H1 (cell line): ENCODE measurements around the gene VAPA. TPM values are rescaled to one million over a fixed set of nuclear protein-coding genes. Genes with fewer than 3 reads are reported as not detected.

Experiments used
- CTCF ChIA-PET: fragments of 300-600 bp; sonication (Branson Sonifier 250); formaldehyde crosslinking; loops from one replicate; lab custom pipeline; 2021; ENCODE audit not compliant: partially characterized antibody; lab: Charles Lee
- POLR2A ChIA-PET: fragments of 300-600 bp; sonication (Branson Sonifier 250); formaldehyde crosslinking; loops from one replicate; lab custom pipeline; 2021; ENCODE audit warnings: inconsistent platforms; ENCODE audit not compliant: partially characterized antibody; lab: Charles Lee
- DNase-seq, 2 experiments: peaks; one replicate each; pipeline versions ENCODE4 v3.0.0 to v3.0.0-alpha.2; 2010 to 2022; ENCODE audit warnings: low spot score in 2 of 2, low read depth in 1 of 2, mixed read lengths in 1 of 2
- FAIRE-seq: peaks from 2 replicates; lab custom pipeline; 2011; peaks lifted over from hg19 to GRCh38; lab: Jason Lieb, UNC
- H2AFZ ChIP-seq: 2 replicates; pipeline ENCODE4 v1.8.1; 2012; ENCODE audit warnings: low read length, inconsistent platforms
- H2AK5ac ChIP-seq: 2 replicates; pipeline ENCODE4 v1.6.1; 2013; ENCODE audit warnings: low read depth, low read length
- H2BK120ac ChIP-seq: replicated peaks from 2 replicates; pipeline ENCODE3; 2013; ENCODE audit warnings: low read depth, low read length, inconsistent platforms
- H2BK12ac ChIP-seq: 2 replicates; pipeline ENCODE4 v1.6.1; 2013; ENCODE audit warnings: low read depth, low read length
- H2BK15ac ChIP-seq: 2 replicates; pipeline ENCODE4 v1.6.1; 2013; ENCODE audit warnings: low read length
- H2BK20ac ChIP-seq: 2 replicates; pipeline ENCODE4 v1.6.1; 2013; ENCODE audit warnings: low read length
- H2BK5ac ChIP-seq: 2 replicates; pipeline ENCODE4 v1.6.1; 2013; ENCODE audit warnings: low read depth, low read length
- H3K14ac ChIP-seq: 2 replicates; pipeline ENCODE4 v1.6.1; 2013; ENCODE audit warnings: inconsistent platforms; ENCODE audit not compliant: insufficient read length
- H3K18ac ChIP-seq: 2 replicates; pipeline ENCODE4 v1.6.1; 2013; ENCODE audit warnings: low read length; ENCODE audit errors: extremely low read depth
- H3K23ac ChIP-seq: 2 replicates; pipeline ENCODE4 v1.6.1; 2013; ENCODE audit warnings: inconsistent platforms; ENCODE audit not compliant: insufficient read length
- H3K23me2 ChIP-seq: 2 replicates; pipeline ENCODE4 v1.6.1; 2013; ENCODE audit warnings: low read depth, low read length
- H3K27ac ChIP-seq: 2 replicates; pipeline ENCODE4 v1.6.1; 2011; ENCODE audit warnings: low read depth, low read length, inconsistent platforms
- H3K27me3 ChIP-seq, 4 experiments: replicated peaks in 1 of 4; 1 replicate in 1 of 4; 2 replicates in 3 of 4; pipeline versions ENCODE4 v1.6.1 to v1.8.1; 2011 to 2013; ENCODE audit warnings: low read length in 3 of 4, mild to moderate bottlenecking in 3 of 4, inconsistent platforms in 2 of 4, mixed read lengths in 2 of 4, moderate library complexity in 1 of 4; ENCODE audit not compliant: control insufficient read depth in 3 of 4, insufficient read depth in 3 of 4; ENCODE audit errors: extremely low read depth in 1 of 4
- H3K36me3 ChIP-seq, 4 experiments: 2 replicates each; pipeline versions ENCODE4 v1.6.1 to v1.8.1; 2011 to 2013; ENCODE audit warnings: mild to moderate bottlenecking in 4 of 4, low read length in 3 of 4, moderate library complexity in 2 of 4, control low read depth in 1 of 4, inconsistent platforms in 1 of 4; ENCODE audit not compliant: insufficient read depth in 4 of 4, control insufficient read depth in 2 of 4
- H3K4ac ChIP-seq: replicated peaks from 2 replicates; pipeline ENCODE3; 2013; ENCODE audit warnings: low read length, low read depth, mixed read lengths, inconsistent platforms; ENCODE audit not compliant: insufficient read length
- H3K4me1 ChIP-seq, 4 experiments: replicated peaks in 1 of 4; 1 replicate in 1 of 4; 2 replicates in 3 of 4; pipeline versions ENCODE4 v1.6.1 to v1.8.1; 2011 to 2013; ENCODE audit warnings: low read length in 3 of 4, inconsistent platforms in 2 of 4, mixed read lengths in 1 of 4; ENCODE audit not compliant: insufficient read depth in 4 of 4, control insufficient read depth in 3 of 4
- H3K4me2 ChIP-seq, 2 experiments: 2 replicates each; pipeline versions ENCODE4 v1.6.1 to v1.8.1; 2011 to 2013; ENCODE audit warnings: low read depth in 2 of 2, low read length in 2 of 2, control low read depth in 1 of 2, inconsistent platforms in 1 of 2, mild to moderate bottlenecking in 1 of 2; ENCODE audit not compliant: insufficient read depth in 1 of 2
- H3K4me3 ChIP-seq, 4 experiments: fragments of 200-600, 300-600 bp in 1 of 4; sonication (generic), shearing (Covaris generic), sonication (Bioruptor Twin) in 1 of 4; 2 replicates each; pipeline versions ENCODE4 v1.5.1 to v1.8.1; 2011 to 2016; ENCODE audit warnings: low read length in 4 of 4, low read depth in 3 of 4, control low read depth in 2 of 4, inconsistent platforms in 2 of 4, mild to moderate bottlenecking in 2 of 4, mixed read lengths in 1 of 4, moderate library complexity in 1 of 4; ENCODE audit not compliant: insufficient read depth in 2 of 4; ENCODE audit errors: extremely low read depth in 1 of 4
- H3K56ac ChIP-seq: replicated peaks from 2 replicates; pipeline ENCODE3; 2013; ENCODE audit warnings: low read depth, mild to moderate bottlenecking, mixed read lengths, low read length, inconsistent platforms; ENCODE audit not compliant: insufficient read length
- H3K79me1 ChIP-seq: 2 replicates; pipeline ENCODE4 v1.6.1; 2013; ENCODE audit warnings: low read depth, low read length, control low read depth
- H3K79me2 ChIP-seq, 2 experiments: 2 replicates each; pipeline versions ENCODE4 v1.6.1 to v1.8.1; 2012 to 2013; ENCODE audit warnings: low read length in 2 of 2, mild to moderate bottlenecking in 2 of 2, inconsistent platforms in 1 of 2; ENCODE audit not compliant: insufficient read depth in 2 of 2, control insufficient read depth in 1 of 2
- H3K9ac ChIP-seq, 4 experiments: replicated peaks in 1 of 4; 1 replicate in 1 of 4; 2 replicates in 3 of 4; pipeline versions ENCODE4 v1.6.1 to v1.8.1; 2011 to 2013; ENCODE audit warnings: low read depth in 3 of 4, low read length in 3 of 4, control low read depth in 2 of 4, mild to moderate bottlenecking in 2 of 4, moderate library complexity in 2 of 4, inconsistent platforms in 1 of 4; ENCODE audit errors: extremely low read depth in 1 of 4
- H3K9me3 ChIP-seq, 2 experiments: 2 replicates each; pipeline versions ENCODE4 v1.6.1 to v1.8.1; 2012 to 2013; ENCODE audit warnings: mild to moderate bottlenecking in 2 of 2, moderate library complexity in 2 of 2, control low read depth in 1 of 2, inconsistent platforms in 1 of 2, low read depth in 1 of 2, low read length in 1 of 2, mixed read lengths in 1 of 2; ENCODE audit not compliant: insufficient read depth in 2 of 2
- H4K20me1 ChIP-seq, 2 experiments: replicated peaks in 1 of 2; 2 replicates each; pipeline versions ENCODE3 to v1.8.1; 2011 to 2013; ENCODE audit warnings: inconsistent platforms in 2 of 2, low read length in 2 of 2, mild to moderate bottlenecking in 1 of 2; ENCODE audit not compliant: insufficient read depth in 2 of 2, control insufficient read depth in 1 of 2
- H4K5ac ChIP-seq: 2 replicates; pipeline ENCODE4 v1.6.1; 2013; ENCODE audit warnings: low read length, low read depth, mixed read lengths, inconsistent platforms; ENCODE audit not compliant: insufficient read length
- H4K8ac ChIP-seq: 2 replicates; pipeline ENCODE4 v1.8.0; 2013; ENCODE audit warnings: mild to moderate bottlenecking, moderate library complexity, low read length, inconsistent platforms; ENCODE audit not compliant: insufficient read depth; ENCODE audit errors: extremely low read depth
- H4K91ac ChIP-seq: replicated peaks from 2 replicates; pipeline ENCODE3; 2013; ENCODE audit warnings: low read length, mixed read lengths, inconsistent platforms; ENCODE audit not compliant: insufficient read length
- CHD1 ChIP-seq: IDR thresholded peaks from 2 replicates; pipeline ENCODE4 v1.6.1; 2012; ENCODE audit warnings: low read depth, low read length, improper control_type of control experiment
- EP300 ChIP-seq, 2 experiments: IDR thresholded peaks; 1 replicate in 1 of 2; 2 replicates in 1 of 2; pipeline ENCODE4 v1.6.1; 2011 to 2012; ENCODE audit warnings: low read depth in 2 of 2, low read length in 2 of 2, mild to moderate bottlenecking in 2 of 2, borderline replicate concordance in 1 of 2, inconsistent platforms in 1 of 2, moderate library complexity in 1 of 2
- POLR2A ChIP-seq, 2 experiments: IDR thresholded peaks; 1 replicate in 1 of 2; 2 replicates in 1 of 2; pipeline ENCODE4 v1.6.1; 2011; ENCODE audit warnings: low read depth in 2 of 2, low read length in 2 of 2, mild to moderate bottlenecking in 2 of 2; ENCODE audit errors: control extremely low read depth in 1 of 2
- POU5F1 ChIP-seq: IDR thresholded peaks from 2 replicates; pipeline ENCODE4 v1.6.1; 2011; ENCODE audit warnings: low read depth, mild to moderate bottlenecking, low read length, moderate library complexity
- RAD21 ChIP-seq, 2 experiments: IDR thresholded peaks in 1 of 2; conservative IDR thresholded peaks in 1 of 2; 2 replicates each; pipeline ENCODE4 v1.6.1; 2011; ENCODE audit warnings: low read depth in 2 of 2, low read length in 2 of 2, improper control_type of control experiment in 1 of 2, inconsistent platforms in 1 of 2, mild to moderate bottlenecking in 1 of 2, moderate library complexity in 1 of 2
- RBBP5 ChIP-seq: IDR thresholded peaks from 2 replicates; pipeline ENCODE4 v1.7.1; 2012; ENCODE audit warnings: low read depth, mild to moderate bottlenecking, inconsistent platforms, low read length, moderate library complexity, borderline replicate concordance
- SIN3A ChIP-seq, 2 experiments: IDR thresholded peaks in 1 of 2; conservative IDR thresholded peaks in 1 of 2; 2 replicates each; pipeline ENCODE4 v1.6.1; 2011 to 2012; ENCODE audit warnings: low read length in 2 of 2, improper control_type of control experiment in 1 of 2, low read depth in 1 of 2, mild to moderate bottlenecking in 1 of 2
- SIRT6 ChIP-seq: IDR thresholded peaks from one replicate; pipeline ENCODE4 v1.7.1; 2012; ENCODE audit warnings: low read length, inconsistent platforms
- SUZ12 ChIP-seq: fragments of 200-600 bp; sonication (generic); IDR thresholded peaks from 2 replicates; pipeline ENCODE4 v1.6.1; 2012; ENCODE audit warnings: mild to moderate bottlenecking, inconsistent platforms, low read length, moderate library complexity, mixed read lengths
- TAF7 ChIP-seq: optimal IDR thresholded peaks from 2 replicates; pipeline ENCODE3; 2011; ENCODE audit warnings: low read depth, mild to moderate bottlenecking, inconsistent platforms, low read length, moderate library complexity, borderline replicate concordance
- TEAD4 ChIP-seq: IDR thresholded peaks from 2 replicates; pipeline ENCODE4 v1.6.1; 2012; ENCODE audit warnings: low read depth, low read length, inconsistent platforms, mixed read lengths
- WGBS, 2 experiments: shearing (Covaris generic) in 1 of 2; methylation state at CpG; one replicate each; pipeline versions ENCODE4 v1.1.6 to v1.1.7; 2013 to 2015; ENCODE audit warnings: low lambda C conversion rate in 2 of 2, mixed read lengths in 2 of 2, inconsistent platforms in 1 of 2, low coverage in 1 of 2, missing lambda C conversion rate in 1 of 2; ENCODE audit not compliant: insufficient replicate concordance in 2 of 2, insufficient coverage in 1 of 2, insufficient read length in 1 of 2; ENCODE audit errors: extremely low coverage in 1 of 2, missing lambda C conversion rate in 1 of 2; 5-methylcytosine and 5-hydroxymethylcytosine counted together
- polyA plus RNA-seq, 7 experiments: library from polyadenylated mRNA; depleted of rRNA in 3 of 7; stranded (reverse) in 5 of 7; unstranded in 2 of 7; fragments of >200 nt in 5 of 7; fragments of 200-250 nt in 2 of 7; gene quantifications; 1 replicate in 5 of 7; 2 replicates in 1 of 7; 4 replicates in 1 of 7; pipeline versions ENCODE4 v1.2.1 to v1.2.3, GENCODE V29; 2011 to 2013; ENCODE audit warnings: missing spikeins in 2 of 7, mixed read lengths in 2 of 7
- total RNA-seq: library from RNA; stranded (reverse); fragmentation: NEBNext Ultra II Directional; extraction: Animal tissue kit (Norgen Biotek cat#: 25700); gene quantifications from 2 replicates; pipeline ENCODE4 v1.2.1, GENCODE V29; 2021
- TF ChIP-seq, protein P1 (sequence below): IDR thresholded peaks from 2 replicates; pipeline ENCODE4 v1.6.1; 2012; ENCODE audit warnings: inconsistent platforms

The VAPA gene
- total and polyA plus RNA-seq, 2 of the 8 experiments (the other 6 are each of a cell fraction or from before 2014, with no cell fraction given): 79.7 to 130 TPM

DNA sequence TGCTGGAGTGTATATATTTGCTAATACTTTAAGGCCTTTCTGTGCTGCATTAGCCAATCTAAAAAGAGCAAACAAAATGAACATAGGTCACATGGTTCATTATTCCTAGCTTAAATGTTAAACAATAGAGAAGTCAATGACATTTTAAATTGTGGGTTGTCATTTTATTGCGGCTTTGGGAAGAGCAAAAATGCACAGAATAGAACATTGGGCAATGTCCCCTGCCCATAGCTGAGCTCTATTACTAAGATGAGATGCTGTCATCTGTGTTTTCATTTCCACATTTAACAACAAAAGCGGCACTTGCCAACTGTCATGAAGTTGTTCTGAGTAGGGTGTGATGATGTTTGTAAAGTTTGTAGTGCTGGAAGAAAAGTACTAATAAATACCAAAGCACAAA is 3.2 kb upstream of the VAPA start:
- H2AFZ ChIP-seq: no peak overlapping the region
- H2BK12ac ChIP-seq: no peak overlapping the region
- peaks cover 8 to 11% of the 10 kb centered on the region in 2 experiments for H3K79me2 ChIP-seq
- H3K27ac ChIP-seq: no peak overlapping the region
- no peak overlapping the region for H2BK20ac ChIP-seq
- no peak overlapping the region for H2BK15ac ChIP-seq
- H3K23ac ChIP-seq: no peak overlapping the region
- H3K4me2 ChIP-seq: no peak overlapping the region
- H2BK120ac ChIP-seq: no peak overlapping the region
- 86% methylated on average over 2 of the region's 2 CpGs; no CpG with 5 or more reads in 1 of the 2 experiments for WGBS, 2 experiments
- H4K5ac ChIP-seq: no peak overlapping the region
- no peak overlapping the region for H2AK5ac ChIP-seq
- no peak overlapping the region for H3K4ac ChIP-seq
- no peak for TF ChIP-seq RBBP5
- TF ChIP-seq, protein P1, sequence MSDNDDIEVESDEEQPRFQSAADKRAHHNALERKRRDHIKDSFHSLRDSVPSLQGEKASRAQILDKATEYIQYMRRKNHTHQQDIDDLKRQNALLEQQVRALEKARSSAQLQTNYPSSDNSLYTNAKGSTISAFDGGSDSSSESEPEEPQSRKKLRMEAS: no peak
- no peak for TF ChIP-seq SIRT6
- no peak for TF ChIP-seq EP300 (IDR thresholded peaks at IDR 0.05; ENCODE audit: borderline replicate concordance in 1 of 2, low read depth in 2 of 2, low read length in 2 of 2)
- TF ChIP-seq CHD1: no peak
- TF ChIP-seq POU5F1: no peak
- no peak for TF ChIP-seq RAD21 (IDR thresholded peaks at IDR 0.05 in 1 of 2, conservative IDR thresholded peaks at IDR 0.05 in 1 of 2; ENCODE audit: low read depth in 2 of 2, low read length in 2 of 2)
- no peak for TF ChIP-seq POLR2A (IDR thresholded peaks at IDR 0.05; ENCODE audit: control extremely low read depth in 1 of 2, low read depth in 2 of 2, low read length in 2 of 2)
- TF ChIP-seq TAF7: no peak
- TF ChIP-seq SUZ12: no peak
- TF ChIP-seq TEAD4: no peak
- TF ChIP-seq SIN3A (conservative IDR thresholded peaks at IDR 0.05 in 1 of 2, IDR thresholded peaks at IDR 0.05 in 1 of 2; ENCODE audit: low read depth in 1 of 2, low read length in 2 of 2): no peak
- no peak overlapping the region for H3K4me3 ChIP-seq
- no peak overlapping the region for H4K91ac ChIP-seq
- H3K23me2 ChIP-seq: peaks cover 5% of the 10 kb centered on the region; the same call in 1 of the 2 replicates
- H3K56ac ChIP-seq: no peak overlapping the region
- ChIA-PET POLR2A (no interaction called here), CTCF (no interaction called here)
- H2BK5ac ChIP-seq: no peak overlapping the region
- no peak overlapping the region for H4K8ac ChIP-seq
- H3K27me3 ChIP-seq: no peaks in the 10 kb centered on the region
- peaks cover 0 to 4% (median 0%) of the 10 kb centered on the region in 4 experiments; a peak in 2 of 7 replicates for H3K4me1 ChIP-seq
- peaks cover 2 to 4% of the 10 kb centered on the region in 2 experiments for H4K20me1 ChIP-seq
- no peak overlapping the region for H3K14ac ChIP-seq
- H3K9me3 ChIP-seq: no peaks in the 10 kb centered on the region
- H3K79me1 ChIP-seq: no peaks in the 10 kb centered on the region
- H3K36me3 ChIP-seq: no peaks in the 10 kb centered on the region
- FAIRE-seq (no peak), DNase-seq (no peak)
- H3K18ac ChIP-seq: no peak overlapping the region
- no peak overlapping the region for H3K9ac ChIP-seq
